Cardiac septum (tissue), 1 donor: Measurements from ENCODE around the gene SPRY1. TPM values are rescaled to one million over a fixed set of nuclear protein-coding genes. Genes with fewer than 3 reads are reported as not detected.

Source experiments
- DNase-seq: peaks from one replicate; pipeline ENCODE4 v3.0.0-alpha.2; 2020; ENCODE audit warnings: low spot score
- intact Hi-C: fragments of 100-400 bp; cut with DNase I; formaldehyde crosslinking; loops from one replicate; pipeline ENCODE4 v1.14.0; 2022
- total RNA-seq: library from RNA; stranded (reverse); fragmentation: NEBNext Ultra II Directional; extraction: Animal tissue kit (Norgen Biotek cat#: 25700); gene quantifications from one replicate; pipeline ENCODE4 v1.2.1, GENCODE V29; 2021
- donor health status: DM: no; HTN: no; CAD: no.

The SPRY1 gene
- total RNA-seq, 1 donor from 2014 or later: 50.9 TPM

- intact Hi-C loops: no loop called here
- DNase-seq: no peak
Observed at GRCh38 chr4:123366144-123366748, 30.3 kb upstream of the SPRY1 start.

GRCh38 chr4:123378794-123379193, 17.8 kb upstream of the SPRY1 start:
- DNase-seq: no peak
- intact Hi-C loops: no loop called here

GRCh38 chr4:123379392-123379791, 17.2 kb upstream of the SPRY1 start:
- intact Hi-C loops: no loop called here

GRCh38 chr4:123380728-123381716, 15.6 kb upstream of the SPRY1 start:
- intact Hi-C loops: no loop called here
- DNase-seq: no peak

More at GRCh38 chr4:123379392-123379791, 17.2 kb upstream of the SPRY1 start:
- no peak for DNase-seq

GRCh38 chr4:123381996-123382395, 14.6 kb upstream of the SPRY1 start:
- intact Hi-C loops: no loop called here

GRCh38 chr4:123383566-123383965, 13.0 kb upstream of the SPRY1 start:
- no peak for DNase-seq
- intact Hi-C loops: no loop called here

More at GRCh38 chr4:123381996-123382395, 14.6 kb upstream of the SPRY1 start:
- DNase-seq: no peak

- DNase-seq: no peak
- intact Hi-C loops: no loop called here
Observed at GRCh38 chr4:123386609-123387008, 10.0 kb upstream of the SPRY1 start.

- no peak for DNase-seq
- intact Hi-C loops: no loop called here
Observed at GRCh38 chr4:123390846-123391456, 5.6 kb upstream of the SPRY1 start.

- DNase-seq: no peak
- intact Hi-C loops: no loop called here
Observed at GRCh38 chr4:123393721-123394120, 2.9 kb upstream of the SPRY1 start.

- intact Hi-C loops: loop anchor here (2.0 to 5.0 kb wide), 8 partner anchors 55 to 715 kb away; no protein-coding TSS in a partner anchor
- DNase-seq: peak; percentile 81
Observed at GRCh38 chr4:123397144-123398065, 810 bp downstream of the SPRY1 start.

- peak; percentile 89 for DNase-seq
- intact Hi-C loops: loop anchor here (2.0 to 5.0 kb wide), 7 partner anchors 56 to 714 kb away; no protein-coding TSS in a partner anchor
Observed at GRCh38 chr4:123398066-123398852, 1.7 kb downstream of the SPRY1 start.

- intact Hi-C loops: loop anchor here (2.0 to 5.0 kb wide), 7 partner anchors 57 to 713 kb away; no protein-coding TSS in a partner anchor
- no peak for DNase-seq
Observed at GRCh38 chr4:123398853-123399626, 2.4 kb downstream of the SPRY1 start.

- intact Hi-C loops: loop anchor here (2.0 to 10.0 kb wide), 8 partner anchors 57 to 713 kb away; no protein-coding TSS in a partner anchor
- DNase-seq: no peak
Observed at GRCh38 chr4:123399627-123400358, 3.2 kb downstream of the SPRY1 start.

GRCh38 chr4:123401271-123402120, 4.9 kb downstream of the SPRY1 start:
- intact Hi-C loops: loop anchor here (10.0 kb wide), 1 partner anchor 383 kb away; no protein-coding TSS in a partner anchor
- no peak for DNase-seq

- intact Hi-C loops: loop anchor here (10.0 kb wide), 1 partner anchor 383 kb away; no protein-coding TSS in a partner anchor
- no peak for DNase-seq
Observed at GRCh38 chr4:123402121-123402465, 5.5 kb downstream of the SPRY1 start.
